HG03196 (cell line): ENCODE measurements around the gene HOMEZ.
A peak's percentile ranks its signal among the peaks of the same experiment; 100 is the strongest.
"Not testable (repeated sequence)": the region's sequence is repeated elsewhere in the genome, so short reads cannot be mapped to it uniquely, and the experiment has no call there.

Source experiments
- ATAC-seq: cut with Tn5 transposase; IDR thresholded peaks from one replicate; pipeline ENCODE4 v1.9.1; 2021; ENCODE audit not compliant: unreplicated experiment

The HOMEZ gene

DNA sequence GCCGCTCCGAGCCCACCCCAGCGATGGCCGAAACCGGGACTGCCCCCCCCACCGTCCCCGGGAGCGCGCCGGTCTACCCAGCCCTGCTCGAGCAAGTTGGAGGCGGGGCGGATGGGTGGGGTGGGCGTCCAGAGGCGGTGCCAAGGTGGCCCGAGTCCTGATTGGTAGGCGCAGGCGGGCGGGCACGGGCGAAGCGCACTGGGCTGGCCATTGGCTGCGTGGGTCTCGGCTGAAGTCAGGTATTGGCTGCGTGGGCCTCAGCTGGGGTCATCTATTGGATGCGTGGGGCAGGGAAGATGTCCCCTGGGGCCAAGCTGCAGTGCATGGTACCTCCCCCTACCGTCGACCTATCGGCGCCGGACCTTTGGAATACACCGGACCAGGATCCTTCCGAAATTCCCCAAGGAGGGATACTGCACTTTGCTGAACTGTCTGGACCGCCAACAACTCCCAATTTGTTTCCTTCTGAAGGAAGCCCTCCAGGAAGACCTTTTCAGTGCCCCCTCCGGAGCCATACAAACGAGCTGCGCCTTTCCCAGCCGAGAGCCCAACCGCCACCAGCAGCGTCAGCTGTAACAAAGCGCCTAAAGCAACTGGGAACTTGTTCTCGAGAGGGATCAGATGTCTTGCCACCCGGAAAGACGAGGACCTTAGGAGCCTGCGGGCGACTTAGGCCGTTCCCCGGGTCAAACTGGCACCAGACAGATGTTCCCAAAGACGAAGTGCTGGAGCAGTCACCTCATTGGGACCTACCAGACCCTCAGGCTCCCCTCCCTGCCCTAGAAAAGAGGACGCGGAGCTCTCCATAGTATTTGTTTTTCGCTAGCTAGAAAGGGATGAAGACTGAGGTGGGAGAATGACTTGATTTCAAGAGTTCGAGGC, at the start of gene HOMEZ:
Gene HOMEZ, minus strand, starts transcription at position 113 of the 882 bp plus-strand sequence. CDS start 180 bp downstream, outside the sequence.
- ATAC-seq: peak; percentile 98

DNA sequence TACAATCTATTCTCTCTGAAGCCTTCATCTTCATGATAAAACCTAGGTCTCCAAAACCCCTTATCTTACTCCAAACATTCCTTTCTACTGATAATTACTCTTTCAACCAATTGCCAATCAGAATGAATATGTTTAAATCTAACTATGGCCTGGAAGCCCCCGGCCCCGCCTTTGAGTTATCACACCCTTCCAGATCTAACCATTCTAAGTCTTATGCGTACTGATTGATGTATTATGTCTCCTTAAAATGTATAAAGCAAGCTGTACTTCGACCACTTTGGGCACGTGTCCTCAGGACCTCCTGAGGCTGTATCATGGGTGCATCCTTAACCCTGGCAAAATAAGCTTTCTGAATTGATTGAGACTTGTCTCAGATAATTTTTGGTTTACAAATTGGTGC, 49.7 kb upstream of the HOMEZ start:
- ATAC-seq: no peak

- no peak for ATAC-seq
Observed at GRCh38 chr14:23327947-23328744, 42.2 kb upstream of the HOMEZ start.

DNA sequence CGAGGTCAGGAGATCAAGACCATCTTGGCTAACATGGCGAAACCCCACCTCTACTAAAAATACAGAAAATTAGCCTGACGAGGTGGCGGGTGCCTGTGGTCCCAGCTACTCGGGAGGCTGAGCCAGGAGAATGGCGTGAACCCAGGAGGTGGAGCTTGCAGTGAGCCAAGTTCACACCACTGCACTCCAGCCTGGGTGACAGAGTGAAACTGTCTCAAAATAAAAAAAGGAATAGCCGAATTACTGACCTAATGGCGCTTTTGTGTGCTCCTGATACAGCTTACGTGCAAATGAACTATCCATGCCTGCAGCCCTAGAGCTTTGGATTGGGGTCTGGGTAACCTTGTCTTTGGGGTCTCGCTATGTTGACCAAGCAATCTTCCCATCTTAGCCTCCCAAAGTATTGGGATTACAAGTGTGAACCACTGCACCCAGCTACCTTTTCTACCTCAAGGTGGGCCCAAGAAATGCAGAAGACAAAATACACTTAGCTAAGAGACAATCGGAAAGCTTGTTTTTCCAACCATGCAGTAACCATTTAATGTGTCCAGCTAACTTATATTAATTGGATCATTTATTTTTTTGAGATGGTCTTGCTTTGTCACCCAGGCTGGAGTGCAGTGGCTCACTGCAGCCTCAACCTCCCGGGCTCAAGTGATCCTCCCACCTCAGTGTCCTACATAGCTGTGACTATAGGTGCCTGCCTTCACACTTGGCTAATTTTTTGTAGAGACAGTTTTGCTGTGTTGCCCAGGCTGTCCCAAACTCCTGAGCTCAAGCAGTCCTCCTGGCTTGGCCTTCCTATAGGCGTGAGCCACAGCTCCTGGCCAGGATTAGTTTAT, 40.8 kb upstream of the HOMEZ start:
- no peak for ATAC-seq

GRCh38 chr14:23325746-23326145, 39.8 kb upstream of the HOMEZ start:
- ATAC-seq: not testable (repeated sequence)

GRCh38 chr14:23324993-23325392, 39.1 kb upstream of the HOMEZ start:
- ATAC-seq: no peak

- ATAC-seq: no peak
Observed at GRCh38 chr14:23324455-23324846, 38.5 kb upstream of the HOMEZ start.

DNA sequence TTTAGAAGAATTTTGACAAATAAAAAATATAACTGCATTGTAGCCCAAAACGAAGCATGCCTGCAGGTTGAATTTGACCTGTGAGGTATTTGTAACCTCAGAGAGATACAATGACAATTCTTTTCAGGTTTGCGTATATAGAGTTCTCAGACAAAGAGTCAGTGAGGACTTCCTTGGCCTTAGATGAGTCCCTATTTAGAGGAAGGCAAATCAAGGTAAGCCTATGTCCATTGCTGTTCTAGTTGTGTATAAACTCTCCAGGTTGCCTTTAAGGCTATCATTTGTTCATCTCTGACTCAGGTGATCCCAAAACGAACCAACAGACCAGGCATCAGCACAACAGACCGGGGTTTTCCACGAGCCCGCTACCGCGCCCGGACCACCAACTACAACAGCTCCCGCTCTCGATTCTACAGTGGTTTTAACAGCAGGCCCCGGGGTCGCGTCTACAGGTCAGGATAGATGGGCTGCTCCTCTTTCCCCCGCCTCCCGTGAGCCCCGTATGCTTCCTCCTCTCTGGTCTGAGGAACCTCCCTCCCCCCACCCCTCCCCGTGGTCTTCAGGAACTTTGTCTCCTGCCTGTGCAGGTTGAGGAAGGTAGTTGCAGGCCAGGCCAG, 38.0 kb upstream of the HOMEZ start:
- ATAC-seq: no peak

- no peak for ATAC-seq
Observed at GRCh38 chr14:23322568-23323517, 36.9 kb upstream of the HOMEZ start.

DNA sequence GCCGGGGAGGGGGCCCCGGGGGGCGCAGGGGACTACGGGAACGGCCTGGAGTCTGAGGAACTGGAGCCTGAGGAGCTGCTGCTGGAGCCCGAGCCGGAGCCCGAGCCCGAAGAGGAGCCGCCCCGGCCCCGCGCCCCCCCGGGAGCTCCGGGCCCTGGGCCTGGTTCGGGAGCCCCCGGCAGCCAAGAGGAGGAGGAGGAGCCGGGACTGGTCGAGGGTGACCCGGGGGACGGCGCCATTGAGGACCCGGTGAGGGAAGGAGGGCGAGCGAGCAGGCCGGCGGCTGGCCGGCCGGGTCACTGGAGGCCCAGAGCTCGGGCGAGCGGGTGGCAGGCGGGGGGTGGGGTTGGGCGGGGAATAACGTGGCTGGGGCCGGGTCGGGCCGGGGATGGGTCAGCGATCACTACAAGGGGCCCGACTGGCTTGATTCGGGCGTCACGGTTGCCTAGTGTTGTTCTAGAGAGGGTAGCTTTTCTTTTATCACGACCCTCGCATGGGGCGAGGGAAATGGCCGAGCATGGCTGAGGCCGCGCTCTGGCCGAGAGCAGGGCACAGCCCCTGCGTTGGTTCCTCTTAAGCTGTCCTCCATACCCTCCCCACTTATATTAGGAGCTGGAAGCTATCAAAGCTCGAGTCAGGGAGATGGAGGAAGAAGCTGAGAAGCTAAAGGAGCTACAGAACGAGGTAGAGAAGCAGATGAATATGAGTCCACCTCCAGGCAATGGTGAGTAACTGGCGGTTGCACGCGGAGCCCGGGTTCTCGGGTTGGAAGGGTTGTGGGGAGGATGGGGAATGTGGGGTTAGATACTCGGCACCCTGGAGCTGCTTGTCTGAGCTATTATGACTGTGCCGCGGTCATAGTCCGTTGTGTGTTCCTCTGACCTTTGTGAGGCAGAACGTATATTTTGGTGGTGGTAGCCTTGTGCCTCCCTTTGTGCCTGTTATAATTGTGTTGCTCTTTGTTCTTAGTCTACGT, 35.9 kb upstream of the HOMEZ start:
- no peak for ATAC-seq

GRCh38 chr14:23320584-23321571, 34.9 kb upstream of the HOMEZ start, which contains the start of gene PABPN1:
Gene PABPN1 (plus strand): TSS chr14:23321457. CDS start chr14:23321470, 13 bp downstream.
- peak; percentile 88 for ATAC-seq

GRCh38 chr14:23319746-23320583, 34.0 kb upstream of the HOMEZ start:
- no peak for ATAC-seq

DNA sequence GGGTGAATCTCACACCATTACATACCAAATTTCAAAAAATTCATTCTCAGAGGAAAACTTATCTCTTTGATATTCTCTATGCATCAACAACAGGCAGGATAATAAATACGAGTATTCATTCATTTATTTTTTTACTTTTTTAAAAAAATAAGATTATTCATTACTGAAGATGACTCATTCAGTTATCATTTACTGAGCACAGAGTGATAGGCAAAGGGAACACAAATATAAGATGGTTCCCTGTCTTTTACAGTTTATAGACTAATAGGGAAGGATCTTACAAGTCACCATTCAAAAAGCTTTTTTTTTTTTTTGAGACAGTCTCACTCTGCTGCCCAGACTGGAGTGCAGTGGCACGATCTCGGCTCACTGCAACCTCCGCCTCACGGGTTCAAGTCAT, 30.4 kb upstream of the HOMEZ start:
- ATAC-seq: no peak

DNA sequence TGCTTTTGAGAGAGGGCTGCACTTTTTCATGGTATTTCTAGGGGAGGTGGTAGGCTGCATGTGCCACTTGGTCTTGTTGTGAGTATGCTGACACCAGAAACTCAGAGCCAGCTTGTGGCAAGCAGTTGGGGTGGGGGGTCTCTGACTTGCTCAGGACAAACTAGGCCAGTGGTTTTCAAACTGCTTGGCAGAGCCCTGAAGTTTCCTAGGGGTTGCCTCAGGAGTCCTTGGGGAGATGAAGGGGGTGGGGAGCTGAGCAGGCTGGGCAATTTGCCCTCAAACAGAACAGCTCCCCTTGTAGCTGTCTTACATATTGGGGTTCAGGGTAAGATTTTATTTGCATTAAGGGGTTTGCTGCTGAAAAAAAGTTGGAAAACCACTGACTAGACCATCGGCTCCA, 24.6 kb upstream of the HOMEZ start:
- ATAC-seq: no peak

DNA sequence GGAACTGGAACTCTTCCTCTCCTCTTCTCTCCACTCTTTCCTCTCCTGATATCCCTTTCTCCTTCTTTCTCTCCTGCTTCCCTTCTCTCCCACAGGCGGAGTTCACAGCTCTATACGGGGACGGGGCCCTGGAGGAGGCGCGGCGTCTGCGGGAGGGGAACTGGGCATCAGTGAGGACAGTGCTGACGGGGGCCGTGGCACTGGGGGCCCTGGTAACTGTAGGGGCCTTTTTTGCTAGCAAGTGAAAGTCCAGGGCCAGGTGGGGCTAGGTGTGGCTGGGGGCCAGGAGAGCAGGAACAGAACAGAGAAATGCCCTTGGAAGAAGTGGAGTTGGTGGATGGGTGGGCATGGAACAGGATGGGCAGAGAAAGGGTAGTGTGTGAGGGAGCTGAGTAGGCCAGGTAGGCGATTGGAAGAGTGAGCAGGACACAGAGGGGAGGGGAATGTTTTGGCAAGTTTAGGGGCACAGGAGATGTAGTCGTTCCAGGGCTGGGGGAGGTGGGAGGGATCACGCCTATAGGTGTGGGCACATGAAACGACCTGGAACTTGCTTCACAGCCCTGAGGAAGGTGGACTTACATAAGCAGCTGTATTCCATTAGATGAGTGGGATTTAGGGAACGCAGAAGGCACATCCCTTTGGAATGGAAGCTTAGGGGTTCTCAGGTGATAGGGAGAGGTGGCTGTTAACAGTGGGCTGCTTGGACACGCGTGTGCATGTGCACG, 23.0 kb upstream of the HOMEZ start:
- ATAC-seq: no peak
